PFSK-1 (cell line): Measurements from ENCODE around the gene UBE3B.

Experiments
- FOXP2 ChIP-seq: optimal IDR thresholded peaks from 2 replicates; pipeline ENCODE3; 2011; ENCODE audit warnings: borderline replicate concordance, control low read depth, inconsistent platforms; ENCODE audit not compliant: insufficient read depth; ENCODE audit errors: extremely low read length, extremely low read depth
- POLR2AphosphoS5 ChIP-seq: IDR thresholded peaks from 2 replicates; pipeline ENCODE4 v1.6.1; 2012; ENCODE audit warnings: low read depth, mild to moderate bottlenecking, control low read depth, low read length, moderate library complexity
- SIN3A ChIP-seq: IDR thresholded peaks from 2 replicates; pipeline ENCODE4 v1.6.1; 2012; ENCODE audit warnings: mild to moderate bottlenecking, low read length, moderate library complexity, borderline replicate concordance; ENCODE audit not compliant: insufficient read depth
- TAF1 ChIP-seq: IDR thresholded peaks from 2 replicates; pipeline ENCODE4 v1.6.1; 2012; ENCODE audit warnings: low read length, control low read depth, borderline replicate concordance; ENCODE audit not compliant: insufficient read depth
- TF ChIP-seq, protein P1 (sequence below), 2 experiments: IDR thresholded peaks; 2 replicates each; pipeline versions ENCODE4 v1.6.1 to v1.8.0; 2011 to 2012; ENCODE audit warnings: low read depth in 2 of 2, low read length in 2 of 2, control low read depth in 1 of 2, inconsistent platforms in 1 of 2, mild to moderate bottlenecking in 1 of 2, moderate library complexity in 1 of 2; ENCODE audit not compliant: insufficient read depth in 1 of 2

Gene UBE3B

DNA sequence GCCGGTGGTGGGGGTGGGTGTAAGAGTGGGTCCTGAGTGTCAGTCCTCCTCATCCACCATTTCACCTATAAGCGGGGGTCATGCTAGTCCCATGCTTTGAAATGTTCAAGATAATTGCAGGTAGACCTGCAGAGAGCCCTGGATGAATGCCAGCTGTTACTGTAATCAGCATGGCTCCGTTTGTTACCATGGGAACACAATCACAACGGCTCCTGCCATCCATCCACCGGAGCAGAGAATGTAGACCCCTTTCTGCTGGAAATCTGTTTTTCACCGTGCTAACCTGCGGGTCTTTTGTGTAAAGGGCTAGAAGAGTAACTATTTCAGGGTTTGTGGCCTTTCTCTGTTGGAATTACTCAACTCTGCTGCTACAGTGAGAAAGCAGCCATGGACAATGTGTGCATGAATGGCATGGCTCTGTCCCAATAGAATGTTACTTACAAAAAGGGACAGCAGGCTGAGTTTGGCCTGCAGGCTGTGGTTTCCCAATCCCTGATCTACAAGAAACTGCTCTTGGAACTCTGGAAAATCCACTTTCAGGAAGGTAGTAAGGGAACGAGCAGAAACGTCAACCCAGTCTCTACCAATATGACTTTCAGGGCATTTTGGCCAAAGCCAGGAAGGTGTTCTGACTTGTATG, 36.5 kb upstream of the UBE3B start:
- TF ChIP-seq POLR2AphosphoS5: no peak
- TF ChIP-seq, protein P1, sequence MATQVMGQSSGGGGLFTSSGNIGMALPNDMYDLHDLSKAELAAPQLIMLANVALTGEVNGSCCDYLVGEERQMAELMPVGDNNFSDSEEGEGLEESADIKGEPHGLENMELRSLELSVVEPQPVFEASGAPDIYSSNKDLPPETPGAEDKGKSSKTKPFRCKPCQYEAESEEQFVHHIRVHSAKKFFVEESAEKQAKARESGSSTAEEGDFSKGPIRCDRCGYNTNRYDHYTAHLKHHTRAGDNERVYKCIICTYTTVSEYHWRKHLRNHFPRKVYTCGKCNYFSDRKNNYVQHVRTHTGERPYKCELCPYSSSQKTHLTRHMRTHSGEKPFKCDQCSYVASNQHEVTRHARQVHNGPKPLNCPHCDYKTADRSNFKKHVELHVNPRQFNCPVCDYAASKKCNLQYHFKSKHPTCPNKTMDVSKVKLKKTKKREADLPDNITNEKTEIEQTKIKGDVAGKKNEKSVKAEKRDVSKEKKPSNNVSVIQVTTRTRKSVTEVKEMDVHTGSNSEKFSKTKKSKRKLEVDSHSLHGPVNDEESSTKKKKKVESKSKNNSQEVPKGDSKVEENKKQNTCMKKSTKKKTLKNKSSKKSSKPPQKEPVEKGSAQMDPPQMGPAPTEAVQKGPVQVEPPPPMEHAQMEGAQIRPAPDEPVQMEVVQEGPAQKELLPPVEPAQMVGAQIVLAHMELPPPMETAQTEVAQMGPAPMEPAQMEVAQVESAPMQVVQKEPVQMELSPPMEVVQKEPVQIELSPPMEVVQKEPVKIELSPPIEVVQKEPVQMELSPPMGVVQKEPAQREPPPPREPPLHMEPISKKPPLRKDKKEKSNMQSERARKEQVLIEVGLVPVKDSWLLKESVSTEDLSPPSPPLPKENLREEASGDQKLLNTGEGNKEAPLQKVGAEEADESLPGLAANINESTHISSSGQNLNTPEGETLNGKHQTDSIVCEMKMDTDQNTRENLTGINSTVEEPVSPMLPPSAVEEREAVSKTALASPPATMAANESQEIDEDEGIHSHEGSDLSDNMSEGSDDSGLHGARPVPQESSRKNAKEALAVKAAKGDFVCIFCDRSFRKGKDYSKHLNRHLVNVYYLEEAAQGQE (IDR thresholded peaks at IDR 0.05; ENCODE audit: insufficient read depth in 1 of 2, low read depth in 2 of 2, low read length in 2 of 2): no peak
- no peak for TF ChIP-seq SIN3A
- TF ChIP-seq FOXP2: no peak
- TF ChIP-seq TAF1: no peak

DNA sequence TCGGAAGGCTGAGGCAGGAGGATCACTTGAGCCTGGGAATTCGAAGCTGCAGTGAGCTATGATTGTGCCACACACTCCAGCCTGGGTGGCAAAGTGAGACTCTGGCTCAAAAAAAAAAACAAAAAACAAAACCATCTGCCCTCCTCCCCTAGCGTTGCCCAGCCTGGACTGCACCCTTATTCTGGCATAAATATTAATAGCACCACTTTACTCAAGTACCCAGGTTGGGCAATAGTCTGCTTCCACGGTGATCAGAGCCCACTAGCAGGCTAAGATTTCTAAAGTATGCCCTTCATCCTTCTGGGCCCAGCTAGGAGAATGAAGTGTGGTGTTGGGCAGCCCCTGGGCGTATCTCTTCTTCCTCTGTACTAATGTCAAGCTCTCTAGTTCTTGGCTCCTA, 33.6 kb upstream of the UBE3B start:
- TF ChIP-seq SIN3A (no peak), POLR2AphosphoS5 (no peak), TAF1 (no peak)

DNA sequence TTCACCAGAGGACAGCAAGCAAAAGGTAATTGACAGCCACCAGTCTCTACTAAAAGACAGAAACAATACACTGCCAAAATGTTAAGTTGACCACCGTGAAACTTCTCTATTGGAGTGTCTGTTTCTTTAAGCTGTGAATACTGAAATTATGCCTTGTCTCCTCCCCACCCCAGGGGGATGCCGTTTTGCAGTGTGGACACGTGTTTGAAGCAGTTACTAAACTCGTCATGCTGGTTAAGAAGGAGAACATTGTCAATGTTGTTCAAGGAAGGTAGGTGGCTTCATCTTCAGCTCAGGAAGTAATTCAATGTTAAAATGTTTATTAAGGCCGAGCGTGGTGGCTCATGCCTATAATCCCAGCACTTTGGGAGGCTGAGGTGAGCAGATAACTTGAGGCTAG, 33.2 kb upstream of the UBE3B start:
- TF ChIP-seq FOXP2 (no peak), POLR2AphosphoS5 (no peak), SIN3A (no peak), TAF1 (no peak)
- TF ChIP-seq, protein P1 (IDR thresholded peaks at IDR 0.05; ENCODE audit: insufficient read depth in 1 of 2, low read depth in 2 of 2, low read length in 2 of 2): no peak

DNA sequence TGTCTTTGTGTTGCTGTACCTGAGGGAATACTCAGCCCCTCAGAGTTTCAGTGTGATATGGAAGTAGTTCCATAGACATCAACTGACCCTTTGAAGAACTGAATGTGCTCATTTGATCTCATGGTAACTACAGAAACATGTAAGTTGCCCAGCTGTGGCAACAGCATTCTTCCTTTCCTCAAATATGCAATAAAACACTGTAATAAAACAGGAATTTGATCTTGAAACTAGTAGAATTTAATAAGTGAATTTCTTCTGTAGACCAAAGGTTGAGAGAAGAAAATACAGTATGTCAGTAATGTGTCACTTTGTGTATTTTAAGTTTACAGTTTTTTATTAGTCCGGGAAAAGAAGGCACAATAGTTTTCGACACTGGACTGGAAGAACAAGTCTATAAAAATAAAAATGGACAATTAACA, 32.2 kb upstream of the UBE3B start:
- TF ChIP-seq, protein P1 (IDR thresholded peaks at IDR 0.05; ENCODE audit: insufficient read depth in 1 of 2, low read depth in 2 of 2, low read length in 2 of 2): no peak
- no peak for TF ChIP-seq SIN3A
- TF ChIP-seq POLR2AphosphoS5: no peak
- TF ChIP-seq TAF1: no peak
- TF ChIP-seq FOXP2: no peak

DNA sequence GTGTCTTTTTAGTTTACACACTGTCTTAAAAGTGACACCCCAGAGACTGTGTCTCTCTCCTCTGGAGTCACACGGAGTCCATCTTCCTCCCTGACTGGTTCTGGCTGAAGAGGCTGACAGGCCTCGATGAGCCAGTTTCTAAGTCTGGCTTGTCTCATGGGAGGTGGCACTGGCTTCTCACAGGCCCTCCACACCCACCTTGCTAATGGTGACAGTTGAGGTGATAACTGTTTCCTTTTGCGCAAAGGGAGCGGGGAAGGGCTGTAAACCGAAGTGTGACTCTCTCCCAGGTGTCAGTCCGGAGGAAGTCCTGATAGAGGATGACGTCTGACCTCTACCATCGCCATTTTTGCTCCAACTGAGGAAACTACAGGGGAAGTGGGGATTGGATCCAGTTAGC, 30.6 kb upstream of the UBE3B start:
- TF ChIP-seq TAF1: no peak
- TF ChIP-seq, protein P1 (IDR thresholded peaks at IDR 0.05; ENCODE audit: insufficient read depth in 1 of 2, low read depth in 2 of 2, low read length in 2 of 2): no peak
- no peak for TF ChIP-seq SIN3A
- TF ChIP-seq POLR2AphosphoS5: no peak
- no peak for TF ChIP-seq FOXP2
